Progenitor cell of endocrine pancreas (in vitro differentiated cells): ENCODE data around the gene ZNF106. TPM values are rescaled to one million over a fixed set of nuclear protein-coding genes. Genes with fewer than 3 reads are reported as not detected.

Experiments
- DNase-seq: peaks from one replicate; pipeline ENCODE4 v3.0.0; 2021; ENCODE audit warnings: low spot score; ENCODE audit not compliant: unreplicated experiment
- H3K27ac Mint-ChIP-seq: 2 replicates; pipeline ENCODE4 v1.8.0; 2021; ENCODE audit warnings: mild to moderate bottlenecking, moderate library complexity, mixed read lengths
- H3K27me3 Mint-ChIP-seq: 2 replicates; pipeline ENCODE4 v1.8.0; 2021; ENCODE audit warnings: mixed read lengths
- H3K36me3 Mint-ChIP-seq: 2 replicates; pipeline ENCODE4 v1.8.0; 2022; ENCODE audit warnings: mixed read lengths; ENCODE audit not compliant: insufficient read depth
- H3K4me1 Mint-ChIP-seq: 2 replicates; pipeline ENCODE4 v1.8.0; 2021; ENCODE audit warnings: low read depth, mixed read lengths
- H3K4me3 Mint-ChIP-seq: 2 replicates; pipeline ENCODE4 v1.8.0; 2021; ENCODE audit warnings: low read depth, mild to moderate bottlenecking, moderate library complexity, mixed read lengths
- H3K9me3 Mint-ChIP-seq: 2 replicates; pipeline ENCODE4 v1.8.0; 2021; ENCODE audit warnings: low read depth, mixed read lengths
- CTCF ChIP-seq: fragments of 200-600 bp; sonication (generic); IDR thresholded peaks from one replicate; pipeline ENCODE4 v1.5.0; 2021; ENCODE audit warnings: antibody characterized with exemption, mild to moderate bottlenecking; ENCODE audit not compliant: unreplicated experiment
- total RNA-seq: library from RNA; stranded (reverse); gene quantifications from 2 replicates; pipeline ENCODE4 v1.2.1, GENCODE V29; 2021

Gene ZNF106
- total RNA-seq, 1 donor from 2014 or later, result 52.4 TPM

DNA sequence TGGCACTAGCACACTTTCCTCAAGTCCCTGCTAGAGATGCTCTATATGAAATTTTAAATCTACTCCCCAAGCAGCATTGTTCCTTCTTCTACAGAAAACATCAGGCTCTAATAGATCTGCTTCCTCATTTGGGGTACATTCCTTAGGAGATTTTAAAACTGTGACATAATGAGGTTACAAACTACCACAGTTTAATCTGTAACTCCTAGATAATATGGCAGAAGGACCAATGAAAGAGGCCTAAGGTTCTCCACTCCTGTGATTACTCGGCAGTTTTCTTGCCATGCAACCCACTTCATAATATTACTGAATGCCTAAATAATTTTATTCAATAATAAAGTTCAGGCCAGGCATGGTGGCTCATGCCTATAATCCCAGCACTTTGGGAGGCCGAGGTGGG, 16.1 kb downstream of the ZNF106 start:
- no peaks in the 10 kb centered on the region for H3K27me3 Mint-ChIP-seq
- H3K27ac Mint-ChIP-seq, result no peak overlapping the region
- H3K36me3 Mint-ChIP-seq, result no peaks in the 10 kb centered on the region
- H3K4me1 Mint-ChIP-seq, result no peaks in the 10 kb centered on the region
- no peak overlapping the region for H3K4me3 Mint-ChIP-seq
- no peak for DNase-seq
- TF ChIP-seq CTCF, result no peak
- H3K9me3 Mint-ChIP-seq, result no peaks in the 10 kb centered on the region

DNA sequence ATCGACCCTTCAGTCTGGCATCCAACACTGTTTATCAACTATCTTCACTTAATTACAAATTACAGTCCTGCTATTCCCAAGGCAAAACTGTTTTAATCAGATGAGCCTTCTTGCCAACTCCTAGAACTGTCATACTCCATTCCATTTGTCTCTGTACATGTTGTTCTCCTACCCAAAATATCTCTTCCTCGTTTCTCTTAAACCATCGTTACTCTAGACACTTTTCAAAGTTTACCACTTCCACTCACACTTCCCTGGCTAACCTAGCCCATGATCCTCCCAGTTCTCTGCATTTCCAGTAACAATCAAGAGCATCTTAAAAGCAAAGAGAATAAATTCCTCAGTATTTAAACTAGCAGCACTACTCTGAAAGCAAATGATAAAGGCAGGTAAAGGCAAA, 19.9 kb downstream of the ZNF106 start:
- no peak for TF ChIP-seq CTCF
- Mint-ChIP-seq H3K4me1 (no peaks in the 10 kb centered on the region), H3K36me3 (peaks cover 2% of the 10 kb centered on the region)

GRCh38 chr15:42465520-42466259, 25.3 kb downstream of the ZNF106 start:
- DNase-seq, result no peak
- Mint-ChIP-seq H3K36me3 (peaks cover 5% of the 10 kb centered on the region), H3K27me3 (no peaks in the 10 kb centered on the region), H3K9me3 (no peaks in the 10 kb centered on the region), H3K4me3 (no peak overlapping the region), H3K27ac (no peak overlapping the region), H3K4me1 (no peaks in the 10 kb centered on the region)
- no peak for TF ChIP-seq CTCF

More for the DNA sequence above, 19.9 kb downstream of the ZNF106 start:
- DNase-seq, result no peak
- no peaks in the 10 kb centered on the region for H3K9me3 Mint-ChIP-seq
- H3K27me3 Mint-ChIP-seq, result no peaks in the 10 kb centered on the region
- no peak overlapping the region for H3K27ac Mint-ChIP-seq
- H3K4me3 Mint-ChIP-seq, result no peak overlapping the region

GRCh38 chr15:42461261-42461660, 29.7 kb downstream of the ZNF106 start:
- TF ChIP-seq CTCF, result no peak
- H3K9me3 Mint-ChIP-seq, result no peaks in the 10 kb centered on the region
- DNase-seq, result no peak
- peaks cover 7% of the 10 kb centered on the region for H3K4me1 Mint-ChIP-seq
- H3K36me3 Mint-ChIP-seq, result peaks cover 9% of the 10 kb centered on the region
- H3K27me3 Mint-ChIP-seq, result no peaks in the 10 kb centered on the region
- no peak overlapping the region for H3K27ac Mint-ChIP-seq
- H3K4me3 Mint-ChIP-seq, result no peak overlapping the region

DNA sequence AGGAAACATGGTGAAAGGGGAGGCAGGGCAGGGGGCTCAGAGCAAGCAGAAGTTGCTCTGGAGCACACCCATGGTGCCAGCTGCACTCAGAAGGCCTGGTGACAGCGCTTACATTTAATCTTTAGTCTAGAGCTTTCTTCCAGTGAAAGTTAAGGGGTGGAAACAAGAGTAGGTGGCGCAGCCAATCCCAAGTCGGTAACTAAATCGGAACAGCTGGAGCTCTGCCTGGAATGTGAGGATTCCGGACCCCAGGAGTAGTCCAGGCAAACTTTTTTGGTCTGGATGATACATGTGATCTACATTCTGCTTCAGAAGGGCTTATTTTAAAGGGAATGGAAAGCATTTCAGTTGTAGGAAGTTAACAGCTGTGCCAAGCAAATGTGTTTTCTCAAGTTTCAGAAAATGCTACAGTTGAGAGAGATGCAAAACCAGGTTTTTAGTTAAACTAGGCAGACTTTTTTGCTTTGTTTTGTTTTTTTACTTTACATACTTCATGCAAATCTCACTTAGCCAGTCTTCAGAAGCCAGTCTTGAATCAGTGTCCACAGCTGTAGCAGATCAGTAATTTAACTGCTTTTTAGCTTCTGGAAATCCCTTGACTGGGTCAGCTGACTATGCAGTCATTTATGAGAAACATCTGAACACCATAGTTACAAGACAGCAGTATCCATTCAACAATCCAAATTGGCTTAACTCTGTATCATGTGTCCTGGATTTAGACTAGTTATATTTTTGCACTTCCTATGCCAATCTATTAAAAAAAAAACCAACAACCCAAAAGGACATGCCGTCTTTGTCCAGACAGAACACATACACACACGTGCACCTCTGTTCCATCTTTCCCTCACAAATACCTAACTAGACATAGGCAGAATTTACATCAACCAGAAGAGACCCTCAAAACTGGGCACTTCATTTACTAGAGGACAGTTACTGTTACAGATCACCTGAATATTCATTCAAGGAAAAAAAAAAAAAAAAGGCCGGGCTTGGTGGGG, 33.2 kb downstream of the ZNF106 start:
- Mint-ChIP-seq H3K27me3 (no peaks in the 10 kb centered on the region), H3K27ac (peak overlapping the region; percentile 67), H3K4me1 (peaks cover 7% of the 10 kb centered on the region), H3K9me3 (no peaks in the 10 kb centered on the region), H3K36me3 (peaks cover 8% of the 10 kb centered on the region), H3K4me3 (no peak overlapping the region)
- no peak for TF ChIP-seq CTCF
- no peak for DNase-seq
